PC-3 (cell line): ENCODE results near the gene HCN3. TPM values are rescaled to one million over a fixed set of nuclear protein-coding genes. Genes with fewer than 3 reads are reported as not detected.
A peak's percentile ranks its signal among the peaks of the same experiment; 100 is the strongest.

Source experiments
- ATAC-seq: fragments of 200-7000 bp; cut with Tn5 transposase; 2 replicates; pipeline ENCODE4 v1.9.1; 2020; ENCODE audit warnings: mild to moderate bottlenecking, moderate library complexity
- BruUV-seq: library from RNA; stranded (reverse); fragments of 400-500 nt; replicated peaks from 2 replicates; lab custom pipeline; 2021; lab: Mats Ljungman, UMichigan
- CTCF ChIA-PET: fragments of 300-600 bp; sonication (Branson Sonifier 250); formaldehyde crosslinking; loops from one replicate; lab custom pipeline; 2022; ENCODE audit warnings: antibody characterized with exemption; lab: Charles Lee
- POLR2A ChIA-PET: fragments of 300-600 bp; sonication (Branson Sonifier 250); formaldehyde crosslinking; loops from one replicate; lab custom pipeline; 2022; ENCODE audit warnings: antibody characterized with exemption; ENCODE audit not compliant: unreplicated experiment; lab: Charles Lee
- DNase-seq: peaks from one replicate; pipeline ENCODE4 v3.0.0-alpha.2; 2015
- H2AFZ ChIP-seq: fragments of 300-600 bp; sonication (generic); 2 replicates; pipeline ENCODE4 v1.6.0; 2016; ENCODE audit warnings: antibody characterized with exemption, low read length
- H3F3A ChIP-seq: fragments of 300-600 bp; sonication (generic); one replicate; pipeline ENCODE4 v1.6.0; 2017; ENCODE audit warnings: antibody characterized with exemption, low read length, control low read depth, mild to moderate bottlenecking; ENCODE audit not compliant: unreplicated experiment
- H3K27ac ChIP-seq: fragments of 300-600 bp; sonication (generic); 2 replicates; pipeline ENCODE4 v1.5.1; 2016; ENCODE audit warnings: mild to moderate bottlenecking, low read length
- H3K27me3 ChIP-seq: fragments of 300-600 bp; sonication (generic); 2 replicates; pipeline ENCODE4 v1.6.1; 2016; ENCODE audit warnings: low read length, mixed read lengths
- H3K36me3 ChIP-seq: fragments of 300-600 bp; sonication (generic); 2 replicates; pipeline ENCODE4 v1.6.1; 2016; ENCODE audit warnings: low read depth, mixed run types, low read length, mixed read lengths
- H3K4me1 ChIP-seq: fragments of 300-600 bp; sonication (generic); 2 replicates; pipeline ENCODE4 v1.5.1; 2016; ENCODE audit warnings: low read length; ENCODE audit not compliant: insufficient read depth
- H3K4me2 ChIP-seq: fragments of 300-600 bp; sonication (generic); 2 replicates; pipeline ENCODE4 v1.6.0; 2016; ENCODE audit warnings: low read length
- H3K4me3 ChIP-seq: fragments of 300-600 bp; sonication (generic); 2 replicates; pipeline ENCODE4 v1.5.1; 2016; ENCODE audit warnings: mild to moderate bottlenecking, low read length, mixed read lengths
- H3K79me2 ChIP-seq: fragments of 300-600 bp; sonication (generic); 2 replicates; pipeline ENCODE4 v1.6.1; 2017; ENCODE audit warnings: low read length, mixed read lengths
- H3K9ac ChIP-seq: fragments of 300-600 bp; sonication (generic); 2 replicates; pipeline ENCODE4 v1.6.0; 2016; ENCODE audit warnings: mild to moderate bottlenecking, low read length
- H3K9me2 ChIP-seq: fragments of 300-600 bp; sonication (generic); replicated peaks from 2 replicates; pipeline ENCODE4 v1.6.1; 2016; ENCODE audit warnings: mixed run types, low read length, mixed read lengths
- H3K9me3 ChIP-seq: fragments of 300-600 bp; sonication (generic); 2 replicates; pipeline ENCODE4 v1.6.1; 2016; ENCODE audit warnings: low read length, mixed read lengths
- H4K20me1 ChIP-seq: fragments of 300-600 bp; sonication (generic); 2 replicates; pipeline ENCODE4 v1.6.1; 2016; ENCODE audit warnings: low read length, mixed read lengths
- CTCF ChIP-seq: fragments of 300-600 bp; sonication (generic); conservative IDR thresholded peaks from 2 replicates; pipeline ENCODE4 v1.5.1; 2017; ENCODE audit warnings: antibody characterized with exemption, low read depth, mild to moderate bottlenecking, low read length
- EZH2 ChIP-seq: fragments of 300-600 bp; sonication (generic); IDR thresholded peaks from one replicate; pipeline ENCODE4 v1.6.1; 2017; ENCODE audit warnings: antibody characterized with exemption, mild to moderate bottlenecking, low read length; ENCODE audit not compliant: unreplicated experiment
- EZH2phosphoT487 ChIP-seq: fragments of 300-600 bp; sonication (generic); IDR thresholded peaks from 2 replicates; pipeline ENCODE4 v1.6.1; 2018; ENCODE audit warnings: mild to moderate bottlenecking, antibody characterized with exemption, low read length, borderline replicate concordance
- intact Hi-C: fragments of 100-400 bp; cut with micrococcal nuclease; formaldehyde crosslinking; loops from 2 replicates; pipeline ENCODE4 v1.9.0; 2023
- total RNA-seq: library from RNA; depleted of rRNA; stranded (reverse); fragments of >200 nt; gene quantifications from 2 replicates; pipeline ENCODE4 v1.2.3, GENCODE V29; 2014; rRNA removed

The HCN3 gene
- total RNA-seq, 1 experiment from 2014 or later = 1.9 TPM

GRCh38 chr1:155334962-155335361 lies 57.7 kb downstream of the HCN3 start:
- peaks cover 3% of the 10 kb centered on the region; the same call in 1 of the 2 replicates for H3K4me1 ChIP-seq
- no peaks in the 10 kb centered on the region for H3K79me2 ChIP-seq
- peaks cover 60% of the 10 kb centered on the region for H3K36me3 ChIP-seq
- H3K27me3 ChIP-seq = no peaks in the 10 kb centered on the region
- ChIA-PET CTCF (no interaction called here), POLR2A (no interaction called here)
- DNase-seq (no peak), ATAC-seq (0 out of 2 replicates have a peak, but pooled peaks have one; percentile 19)
- intact Hi-C loops = no loop called here
- no peak overlapping the region for H3K4me3 ChIP-seq
- 0 out of 2 replicates have a peak, but pooled peaks cover 3% of the 10 kb centered on the region for H4K20me1 ChIP-seq
- no peak overlapping the region for H3K9ac ChIP-seq
- BruUV-seq = no TSS peak
- no peaks in the 10 kb centered on the region for H3K9me2 ChIP-seq
- no peaks in the 10 kb centered on the region for H3K9me3 ChIP-seq
- no peak overlapping the region for H2AFZ ChIP-seq
- H3K27ac ChIP-seq = no peak overlapping the region
- peaks cover 5% of the 10 kb centered on the region for H3F3A ChIP-seq
- H3K4me2 ChIP-seq = no peak overlapping the region
- TF ChIP-seq EZH2phosphoT487 (no peak), EZH2 (no peak), CTCF (no peak)

Other genes with a start within 250 kb of the HCN3 start
- gene DCST2, start 243.7 kb upstream of the HCN3 start, total RNA-seq = 0.18 and 3.0 TPM in 2 replicates
- not detected in 2 replicates for gene DCST1, start 243.6 kb upstream of the HCN3 start, total RNA-seq
- 334 and 384 TPM in 2 replicates for gene ADAM15, start 226.1 kb upstream of the HCN3 start, total RNA-seq
- 36.7 and 37.4 TPM in 2 replicates for gene EFNA4, start 213.7 kb upstream of the HCN3 start, total RNA-seq
- gene EFNA3, start 198.6 kb upstream of the HCN3 start, total RNA-seq = 16.2 and 23.5 TPM in 2 replicates
- 29.4 and 49.9 TPM in 2 replicates for gene EFNA1, start 149.6 kb upstream of the HCN3 start, total RNA-seq
- 59.2 and 75.2 TPM in 2 replicates for gene SLC50A1, start 141.6 kb upstream of the HCN3 start, total RNA-seq
- gene DPM3, start 136.9 kb upstream of the HCN3 start, total RNA-seq = 53.6 and 74.3 TPM in 2 replicates
- gene KRTCAP2, start 104.2 kb upstream of the HCN3 start, total RNA-seq = 241 and 257 TPM in 2 replicates
- 4.1 and 5.4 TPM in 2 replicates for gene TRIM46, start 103.6 kb upstream of the HCN3 start, total RNA-seq
- 12.0 and 13.0 TPM in 2 replicates for gene THBS3, start 69.6 kb upstream of the HCN3 start, total RNA-seq
- gene MTX1, start 68.8 kb upstream of the HCN3 start, total RNA-seq = 141 and 152 TPM in 2 replicates
- gene ENTREP3, start 22.0 kb upstream of the HCN3 start, total RNA-seq = 30.9 and 54.7 TPM in 2 replicates
- gene SCAMP3, start 15.1 kb upstream of the HCN3 start, total RNA-seq = 218 and 219 TPM in 2 replicates
- 44.5 and 49.9 TPM in 2 replicates for gene CLK2, start 4.0 kb upstream of the HCN3 start, total RNA-seq
- gene PKLR, start 24.0 kb downstream of the HCN3 start, total RNA-seq = not detected in 2 replicates
- 301 and 313 TPM in 2 replicates for gene FDPS, start 31.4 kb downstream of the HCN3 start, total RNA-seq
- gene RUSC1, start 43.4 kb downstream of the HCN3 start, total RNA-seq = 80.3 and 85.1 TPM in 2 replicates